BLaER1 treated with 17β-estradiol and CSF1 and Interleukin-3, amounts not matched to agents 10 nM and 100 nM (cell line): ENCODE results near the gene MFN2.
"Not testable (repeated sequence)": the region's sequence is repeated elsewhere in the genome, so short reads cannot be mapped to it uniquely, and the experiment has no call there.

Source experiments
- H3K27ac ChIP-seq, 11 experiments: shearing (Covaris generic); formaldehyde crosslinking; 2 replicates each; pipeline ENCODE4 v1.8.1; 2022
- H3K27me3 ChIP-seq, 11 experiments: shearing (Covaris generic); formaldehyde crosslinking; 2 replicates each; pipeline ENCODE4 v1.8.1; 2022
- H3K36me3 ChIP-seq, 11 experiments: shearing (Covaris generic); formaldehyde crosslinking; 2 replicates each; pipeline ENCODE4 v1.8.1; 2022
- H3K4me1 ChIP-seq, 10 experiments: shearing (Covaris generic); formaldehyde crosslinking; 2 replicates each; pipeline ENCODE4 v1.8.1; 2022
- H3K4me2 ChIP-seq, 11 experiments: shearing (Covaris generic); formaldehyde crosslinking; 2 replicates each; pipeline ENCODE4 v1.8.1; 2022
- H3K4me3 ChIP-seq, 10 experiments: shearing (Covaris generic); formaldehyde crosslinking; 2 replicates each; pipeline ENCODE4 v1.8.1; 2022
- H3K9ac ChIP-seq, 11 experiments: shearing (Covaris generic); formaldehyde crosslinking; 2 replicates each; pipeline ENCODE4 v1.8.1; 2022
- H3K9me3 ChIP-seq, 11 experiments: shearing (Covaris generic); formaldehyde crosslinking; replicated peaks in 1 of 11; 2 replicates each; pipeline ENCODE4 v1.8.1; 2022
- H4K20me1 ChIP-seq, 11 experiments: shearing (Covaris generic); formaldehyde crosslinking; 2 replicates each; pipeline ENCODE4 v1.8.1; 2022
- Cebpa-rat ChIP-seq, 11 experiments: shearing (Covaris generic); IDR thresholded peaks; 2 replicates each; pipeline ENCODE4 v1.8.1; 2022

The MFN2 gene

GRCh38 chr1:12039164-12039525 lies 58.9 kb downstream of the MFN2 start:
- H3K9ac ChIP-seq = peak overlapping the region in 8 of 11 experiments; percentile 36 to 76 (median 66); a peak in 14 of 22 replicates
- peak overlapping the region in 10 of 11 experiments; percentile 38 to 91 (median 76); a peak in 19 of 22 replicates for H3K27ac ChIP-seq
- TF ChIP-seq Cebpa-rat (IDR thresholded peaks at IDR 0.05) = peak in 4 of 11 experiments; percentile 35 to 58 (median 43); a peak in 5 of 22 replicates
- H3K4me3 ChIP-seq = peak overlapping the region in 2 of 10 experiments; percentile 10 to 24; a peak in 1 of 20 replicates
- H3K36me3 ChIP-seq = peaks cover 0 to under 1% (median 0%) of the 10 kb centered on the region in 11 experiments; a peak in 1 of 22 replicates
- peaks cover 0 to 12% (median 0%) of the 10 kb centered on the region in 11 experiments; a peak in 1 of 22 replicates for H4K20me1 ChIP-seq
- peak overlapping the region; percentile 69 to 97 (median 82) for H3K4me2 ChIP-seq
- no peaks in the 10 kb centered on the region for H3K27me3 ChIP-seq
- H3K9me3 ChIP-seq = no peaks in the 10 kb centered on the region
- H3K4me1 ChIP-seq = peaks cover 34 to 80% (median 72%) of the 10 kb centered on the region in 10 experiments

DNA sequence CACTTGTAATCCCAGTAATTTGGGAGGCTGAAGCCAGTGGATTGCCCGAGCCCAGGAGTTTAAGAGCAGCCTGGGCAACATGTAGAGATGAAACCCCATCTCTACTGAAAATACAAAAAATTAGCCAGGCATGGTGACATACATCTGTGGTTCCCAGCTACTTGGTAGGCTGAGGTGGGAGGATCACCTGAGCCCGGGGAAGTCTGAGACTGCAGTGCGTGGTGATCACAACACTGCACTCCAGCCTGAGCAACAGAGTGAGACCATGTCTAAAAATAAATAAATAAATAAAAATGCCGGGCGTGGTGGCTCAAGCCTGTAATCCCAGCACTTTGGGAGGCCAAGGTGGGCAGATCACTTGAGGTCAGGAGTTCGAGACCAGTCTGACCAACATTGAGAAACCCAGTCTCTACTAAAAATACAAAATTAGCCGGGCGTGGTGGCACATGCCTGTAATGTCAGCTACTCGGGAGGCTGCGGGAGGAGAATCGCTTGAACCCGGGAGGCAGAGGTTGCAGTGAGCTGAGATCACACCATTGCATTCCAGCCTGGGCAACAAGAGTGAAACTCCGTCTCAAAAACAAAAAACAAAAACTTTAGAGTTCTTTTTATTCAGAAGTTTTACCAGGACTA lies 59.7 kb downstream of the MFN2 start:
- peak overlapping the region; percentile 69 to 97 (median 82) for H3K4me2 ChIP-seq
- not testable (repeated sequence) for H3K9me3 ChIP-seq, H3K36me3 ChIP-seq, H4K20me1 ChIP-seq, H3K27me3 ChIP-seq
- H3K4me1 ChIP-seq = peaks cover 34 to 80% (median 64%) of the 10 kb centered on the region in 10 experiments
- H3K4me3 ChIP-seq = peak overlapping the region in 4 of 10 experiments; percentile 2 to 24 (median 12); a peak in 1 of 20 replicates
- peak overlapping the region in 10 of 11 experiments; percentile 38 to 91 (median 76); a peak in 19 of 22 replicates for H3K27ac ChIP-seq
- peak overlapping the region in 9 of 11 experiments; percentile 3 to 76 (median 57); a peak in 14 of 22 replicates for H3K9ac ChIP-seq

DNA sequence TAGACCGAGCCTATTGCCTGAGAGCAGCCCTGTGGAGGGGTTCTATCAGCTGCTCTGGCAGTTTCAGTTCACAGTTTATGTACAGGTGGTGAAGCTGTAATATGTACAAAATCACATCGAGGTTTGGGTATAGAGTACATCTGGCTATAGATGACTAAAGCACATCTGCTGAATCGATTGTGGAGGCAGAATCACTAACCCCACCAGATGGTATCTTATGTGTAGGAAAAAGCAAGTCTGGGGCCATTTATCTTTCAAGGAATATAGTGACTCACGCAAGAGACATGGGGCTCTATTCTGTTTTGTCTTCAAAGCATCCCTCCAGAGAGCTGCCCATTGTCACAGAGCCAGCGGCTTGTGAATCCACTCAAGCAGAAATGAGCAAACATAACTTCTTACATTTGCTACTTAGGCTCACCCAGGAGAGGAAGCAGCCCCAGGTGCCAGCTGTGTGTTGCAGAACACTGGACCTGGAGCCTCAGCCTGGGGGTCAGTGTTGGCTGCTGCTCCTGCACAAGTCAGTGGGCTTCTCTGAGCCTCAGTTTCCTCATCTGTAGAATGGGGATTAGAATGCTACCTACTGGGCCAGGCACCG lies 60.3 kb downstream of the MFN2 start:
- Histone ChIP-seq H3K27ac (peak overlapping the region in 9 of 11 experiments; percentile 38 to 91 (median 78); a peak in 16 of 22 replicates), H4K20me1 (no peaks in the 10 kb centered on the region), H3K4me1 (peaks cover 34 to 79% (median 58%) of the 10 kb centered on the region in 10 experiments), H3K4me3 (peak overlapping the region in 2 of 10 experiments; percentile 3 to 21; a peak in 1 of 20 replicates), H3K36me3 (no peaks in the 10 kb centered on the region), H3K9me3 (no peaks in the 10 kb centered on the region), H3K9ac (peak overlapping the region in 8 of 11 experiments; percentile 3 to 76 (median 66); a peak in 12 of 22 replicates), H3K27me3 (no peaks in the 10 kb centered on the region), H3K4me2 (peak overlapping the region; percentile 69 to 97 (median 82))
- TF ChIP-seq Cebpa-rat (IDR thresholded peaks at IDR 0.05) = peak in 5 of 11 experiments; percentile 26 to 86 (median 69); a peak in 7 of 22 replicates

DNA sequence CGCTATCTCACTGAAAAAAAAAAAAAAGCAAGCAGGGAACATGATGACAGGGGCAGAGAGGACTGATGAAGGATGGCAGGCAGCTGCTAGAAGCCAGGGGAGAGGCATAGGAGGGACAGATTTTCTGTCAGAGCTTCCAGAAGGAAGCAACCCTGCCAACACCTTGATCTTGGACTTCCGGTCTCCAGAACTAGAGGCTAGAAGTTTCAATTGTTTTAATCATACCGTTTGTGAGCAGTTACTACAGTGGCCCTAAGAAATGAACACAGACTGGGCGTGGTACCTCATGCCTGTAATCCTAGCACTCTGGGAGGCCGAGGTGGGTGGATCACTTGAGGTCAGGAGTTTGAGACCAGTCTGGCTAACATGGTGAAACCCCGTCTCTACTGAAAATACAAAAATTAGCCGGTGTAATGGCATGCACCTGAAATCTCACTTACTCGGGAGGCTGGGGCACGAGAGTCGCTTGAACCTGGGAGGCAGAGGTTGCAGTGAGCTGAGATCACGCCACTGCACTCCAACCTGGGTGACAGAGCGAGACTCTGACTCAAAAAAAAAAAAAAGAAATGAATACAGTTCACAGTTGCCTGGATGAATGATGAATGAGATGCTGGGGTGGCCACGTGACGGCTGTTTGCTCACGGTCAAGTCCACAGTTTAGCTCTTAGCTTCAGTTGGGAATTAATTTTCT lies 64.1 kb downstream of the MFN2 start:
- H4K20me1 ChIP-seq, H3K36me3 ChIP-seq, H3K9me3 ChIP-seq, H3K27me3 ChIP-seq, H3K4me3 ChIP-seq: not testable (repeated sequence)
- Histone ChIP-seq H3K4me2 (0 out of 22 replicates have a peak overlapping the region, but pooled peaks of 1 of the 11 experiments have one; percentile 7), H3K9ac (0 out of 22 replicates have a peak overlapping the region, but pooled peaks of 1 of the 11 experiments have one; percentile 19), H3K27ac (0 out of 22 replicates have a peak overlapping the region, but pooled peaks of 1 of the 11 experiments have one; percentile 16), H3K4me1 (peaks cover 36 to 71% (median 56%) of the 10 kb centered on the region in 10 experiments)

- Histone ChIP-seq H3K9me3 (no peaks in the 10 kb centered on the region), H3K4me2 (peak overlapping the region; percentile 74 to 89 (median 81)), H3K36me3 (no peaks in the 10 kb centered on the region), H4K20me1 (no peaks in the 10 kb centered on the region; a peak in 2 of 22 replicates), H3K9ac (peak overlapping the region in 3 of 11 experiments; percentile 35 to 58 (median 36); a peak in 3 of 22 replicates), H3K27ac (no peak overlapping the region), H3K27me3 (no peaks in the 10 kb centered on the region), H3K4me3 (no peak overlapping the region), H3K4me1 (peaks cover 24 to 59% (median 41%) of the 10 kb centered on the region in 10 experiments)
- TF ChIP-seq Cebpa-rat (IDR thresholded peaks at IDR 0.05) = no peak
Observed at GRCh38 chr1:12046749-12047119, 66.5 kb downstream of the MFN2 start.

DNA sequence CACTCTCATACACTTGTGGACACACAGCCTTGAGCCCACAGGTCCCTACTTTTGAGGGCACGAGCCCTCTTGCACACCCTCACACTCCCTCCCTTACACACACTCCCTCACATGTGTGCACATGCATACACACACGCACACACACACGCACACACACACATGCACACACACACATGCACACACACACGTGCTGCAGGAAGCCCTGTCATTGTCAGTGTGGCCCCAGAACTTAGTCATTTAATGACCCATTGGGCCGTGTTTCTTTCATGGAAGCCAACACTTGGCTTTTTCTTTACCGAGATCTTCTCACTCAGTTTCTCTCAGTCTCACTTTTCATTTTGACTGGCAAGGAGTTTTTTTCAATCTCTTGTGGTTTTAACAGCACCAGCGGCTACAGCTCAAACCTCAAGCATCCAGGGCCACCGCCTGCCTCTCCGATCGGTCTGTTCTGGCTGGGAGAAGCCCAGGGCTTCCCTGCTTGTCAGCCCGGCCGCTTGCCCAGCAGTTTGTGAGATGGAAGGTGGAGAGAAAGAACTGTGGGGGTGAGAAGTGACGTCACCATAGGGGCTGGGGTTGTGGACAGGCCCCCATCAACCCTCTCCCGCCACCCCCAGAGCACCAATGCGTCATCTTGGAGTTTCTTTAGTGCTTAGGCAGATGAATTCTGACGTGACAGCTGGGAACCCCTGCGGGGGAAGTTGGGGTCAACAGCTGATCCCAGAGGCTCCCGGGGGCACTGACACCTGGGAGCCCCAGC lies 67.1 kb downstream of the MFN2 start:
- Histone ChIP-seq H3K4me1 (peaks cover 30 to 59% (median 45%) of the 10 kb centered on the region in 10 experiments), H3K4me2 (peak overlapping the region; percentile 74 to 89 (median 81)), H3K27me3 (no peaks in the 10 kb centered on the region), H3K4me3 (no peak overlapping the region), H3K9me3 (no peaks in the 10 kb centered on the region), H3K9ac (peak overlapping the region in 9 of 11 experiments; percentile 3 to 58 (median 35); a peak in 14 of 22 replicates), H3K36me3 (no peaks in the 10 kb centered on the region), H3K27ac (peak overlapping the region in 5 of 11 experiments; percentile 5 to 27 (median 16); a peak in 4 of 22 replicates), H4K20me1 (no peaks in the 10 kb centered on the region; a peak in 2 of 22 replicates)
- TF ChIP-seq Cebpa-rat (IDR thresholded peaks at IDR 0.05) = no peak

DNA sequence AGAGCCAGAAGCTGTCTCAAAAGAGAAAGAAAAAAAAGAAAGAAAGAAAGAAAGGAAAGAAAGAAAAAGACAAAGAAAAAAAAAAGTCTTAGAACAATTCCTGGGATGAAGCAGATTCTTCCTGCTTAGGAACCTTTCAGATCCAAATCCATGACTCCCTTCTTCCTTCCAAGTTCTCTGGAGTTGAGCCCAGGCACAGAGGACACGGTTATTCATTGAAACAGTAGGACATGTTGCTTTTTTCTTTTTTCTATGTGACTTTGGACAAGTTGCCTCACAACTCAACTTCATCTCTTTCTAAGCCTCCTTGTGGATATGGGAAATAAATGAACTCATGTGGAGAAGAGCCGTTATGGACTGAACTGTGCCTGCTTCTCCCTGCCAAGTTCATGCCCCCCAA lies 68.1 kb downstream of the MFN2 start:
- H3K9me3 ChIP-seq = no peaks in the 10 kb centered on the region
- H3K4me2 ChIP-seq = peak overlapping the region in 9 of 11 experiments; percentile 74 to 89 (median 82); a peak in 14 of 22 replicates
- H3K4me3 ChIP-seq = no peak overlapping the region
- no peak overlapping the region for H3K9ac ChIP-seq
- TF ChIP-seq Cebpa-rat (IDR thresholded peaks at IDR 0.05) = no peak
- no peak overlapping the region for H3K27ac ChIP-seq
- H3K36me3 ChIP-seq = no peaks in the 10 kb centered on the region
- H3K4me1 ChIP-seq = peaks cover 39 to 70% (median 54%) of the 10 kb centered on the region in 10 experiments
- H3K27me3 ChIP-seq = no peaks in the 10 kb centered on the region
- no peaks in the 10 kb centered on the region; a peak in 2 of 22 replicates for H4K20me1 ChIP-seq

GRCh38 chr1:12049616-12050015 lies 69.4 kb downstream of the MFN2 start:
- Histone ChIP-seq H3K36me3 (no peaks in the 10 kb centered on the region), H3K9me3 (no peaks in the 10 kb centered on the region), H3K4me3 (no peak overlapping the region), H3K27ac (no peak overlapping the region), H3K27me3 (no peaks in the 10 kb centered on the region), H4K20me1 (no peaks in the 10 kb centered on the region; a peak in 2 of 22 replicates), H3K4me2 (no peak overlapping the region), H3K4me1 (peaks cover 39 to 64% (median 52%) of the 10 kb centered on the region in 10 experiments), H3K9ac (no peak overlapping the region)
- TF ChIP-seq Cebpa-rat (IDR thresholded peaks at IDR 0.05) = no peak
